ENCODE measurements around the gene PLCB1. TPM values are rescaled to one million over a fixed set of nuclear protein-coding genes. Genes with fewer than 3 reads are reported as not detected.

PLCB1 gene
- total RNA-seq, 1 donor = 46.5 TPM

GRCh38 chr20:8624046-8624445 is 492.0 kb downstream of the PLCB1 start:
- no peak overlapping the region for H3K4me3 ChIP-seq (ENCODE audit: low read depth, low read length)
- no peak for DNase-seq (ENCODE audit: low read depth)
- no peak for TF ChIP-seq CTCF (IDR thresholded peaks at IDR 0.05; ENCODE audit: insufficient read depth, low read length)

GRCh38 chr20:8624616-8625015 is 492.6 kb downstream of the PLCB1 start:
- DNase-seq (ENCODE audit: low read depth) = no peak
- no peak for TF ChIP-seq CTCF (IDR thresholded peaks at IDR 0.05; ENCODE audit: insufficient read depth, low read length)
- no peak overlapping the region for H3K4me3 ChIP-seq (ENCODE audit: low read depth, low read length)

DNA sequence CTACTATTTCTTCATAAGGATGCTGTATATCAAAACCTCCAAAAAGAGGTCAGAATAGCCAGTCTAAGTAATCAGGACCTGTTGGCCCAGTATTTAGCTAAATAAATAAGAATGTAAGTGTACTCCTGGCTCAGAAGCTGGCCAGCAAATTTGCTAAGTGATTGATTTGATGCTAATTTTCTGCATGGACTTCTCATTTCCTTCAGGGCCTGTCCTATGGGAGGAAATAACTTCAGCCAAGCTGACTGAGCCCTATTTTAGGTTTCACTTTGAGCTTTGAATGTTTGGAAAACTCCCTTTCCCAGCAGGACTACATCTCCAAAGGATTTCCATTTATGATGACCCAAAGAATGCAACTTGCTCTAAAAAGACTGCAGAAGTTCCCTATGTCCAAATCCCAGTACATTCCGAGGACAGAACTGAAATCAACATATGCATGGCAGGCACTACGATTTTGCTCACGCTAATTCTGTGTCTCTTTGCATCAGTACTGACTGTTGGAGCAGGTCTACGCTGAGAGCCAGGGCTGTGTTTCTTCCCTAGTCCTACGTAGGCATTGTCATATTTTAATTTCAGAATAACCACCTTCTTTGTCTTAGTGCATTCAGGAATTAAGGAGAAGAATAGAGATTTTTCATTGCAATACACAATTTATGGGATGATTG is 495.4 kb downstream of the PLCB1 start:
- DNase-seq (ENCODE audit: low read depth) = peak; percentile 52
- peak overlapping the region; percentile 52 for H3K4me3 ChIP-seq (ENCODE audit: low read depth, low read length)
- TF ChIP-seq CTCF (IDR thresholded peaks at IDR 0.05; ENCODE audit: insufficient read depth, low read length) = no peak

DNA sequence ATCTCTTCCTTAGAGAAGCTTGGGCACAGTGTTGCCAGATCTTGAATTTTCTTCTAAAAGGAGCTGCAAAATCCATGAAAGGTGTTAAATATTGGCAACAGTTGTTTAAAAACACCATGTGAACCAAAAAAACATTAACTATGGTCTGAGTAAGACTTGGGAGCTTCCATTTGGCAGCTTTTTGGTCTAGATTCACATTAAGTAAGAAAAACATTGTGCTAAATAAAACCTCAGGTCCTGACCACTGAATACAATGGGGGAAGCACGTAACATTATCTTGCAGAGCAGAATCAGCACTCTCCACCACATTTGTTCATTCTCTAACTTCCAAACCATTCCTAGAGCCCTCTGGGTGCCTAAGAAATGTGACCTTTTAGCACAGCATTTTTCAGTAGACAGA is 499.2 kb downstream of the PLCB1 start:
- no peak for TF ChIP-seq CTCF (IDR thresholded peaks at IDR 0.05; ENCODE audit: insufficient read depth, low read length)
- no peak overlapping the region for H3K4me3 ChIP-seq (ENCODE audit: low read depth, low read length)
- peak; percentile 76 for DNase-seq (ENCODE audit: low read depth)

DNA sequence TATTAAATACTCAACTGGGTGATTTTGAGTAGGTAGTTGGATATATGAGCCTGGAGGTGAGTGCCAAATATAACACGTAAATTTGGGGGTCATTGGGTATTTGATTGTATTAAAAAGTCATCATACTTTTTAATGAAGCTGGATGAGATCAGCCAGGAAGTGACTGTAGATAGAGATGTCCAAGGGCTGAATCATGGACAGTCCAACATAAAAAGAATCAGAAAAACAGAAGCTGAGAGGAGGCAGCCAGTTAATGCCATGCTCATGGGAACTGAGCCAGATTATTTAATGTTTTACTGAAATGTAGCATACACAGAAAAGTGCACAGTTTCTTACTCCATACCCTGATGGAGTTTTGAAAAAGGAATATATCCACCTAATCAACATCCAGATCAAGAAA is 501.3 kb downstream of the PLCB1 start:
- peak; percentile 16 for DNase-seq (ENCODE audit: low read depth)

GRCh38 chr20:8635048-8635572 is 503.0 kb downstream of the PLCB1 start:
- TF ChIP-seq CTCF (IDR thresholded peaks at IDR 0.05; ENCODE audit: insufficient read depth, low read length) = no peak
- no peak for DNase-seq (ENCODE audit: low read depth)
- no peak overlapping the region for H3K4me3 ChIP-seq (ENCODE audit: low read depth, low read length)

More for the DNA sequence above, 501.3 kb downstream of the PLCB1 start:
- H3K4me3 ChIP-seq (ENCODE audit: low read depth, low read length) = no peak overlapping the region
- no peak for TF ChIP-seq CTCF (IDR thresholded peaks at IDR 0.05; ENCODE audit: insufficient read depth, low read length)

- no peak for DNase-seq (ENCODE audit: low read depth)
- no peak for TF ChIP-seq CTCF (IDR thresholded peaks at IDR 0.05; ENCODE audit: insufficient read depth, low read length)
- no peak overlapping the region for H3K4me3 ChIP-seq (ENCODE audit: low read depth, low read length)
Measured at GRCh38 chr20:8635837-8636236, 503.8 kb downstream of the PLCB1 start.
